GM18870 (cell line): ENCODE data around the gene MAST4.
"Not testable (repeated sequence)": the region's sequence is repeated elsewhere in the genome, so short reads cannot be mapped to it uniquely, and the experiment has no call there.

ENCODE experiments used
- ATAC-seq: cut with Tn5 transposase; IDR thresholded peaks from one replicate; pipeline ENCODE4 v1.9.1; 2021; ENCODE audit warnings: moderate library complexity; ENCODE audit not compliant: unreplicated experiment

Gene MAST4

DNA sequence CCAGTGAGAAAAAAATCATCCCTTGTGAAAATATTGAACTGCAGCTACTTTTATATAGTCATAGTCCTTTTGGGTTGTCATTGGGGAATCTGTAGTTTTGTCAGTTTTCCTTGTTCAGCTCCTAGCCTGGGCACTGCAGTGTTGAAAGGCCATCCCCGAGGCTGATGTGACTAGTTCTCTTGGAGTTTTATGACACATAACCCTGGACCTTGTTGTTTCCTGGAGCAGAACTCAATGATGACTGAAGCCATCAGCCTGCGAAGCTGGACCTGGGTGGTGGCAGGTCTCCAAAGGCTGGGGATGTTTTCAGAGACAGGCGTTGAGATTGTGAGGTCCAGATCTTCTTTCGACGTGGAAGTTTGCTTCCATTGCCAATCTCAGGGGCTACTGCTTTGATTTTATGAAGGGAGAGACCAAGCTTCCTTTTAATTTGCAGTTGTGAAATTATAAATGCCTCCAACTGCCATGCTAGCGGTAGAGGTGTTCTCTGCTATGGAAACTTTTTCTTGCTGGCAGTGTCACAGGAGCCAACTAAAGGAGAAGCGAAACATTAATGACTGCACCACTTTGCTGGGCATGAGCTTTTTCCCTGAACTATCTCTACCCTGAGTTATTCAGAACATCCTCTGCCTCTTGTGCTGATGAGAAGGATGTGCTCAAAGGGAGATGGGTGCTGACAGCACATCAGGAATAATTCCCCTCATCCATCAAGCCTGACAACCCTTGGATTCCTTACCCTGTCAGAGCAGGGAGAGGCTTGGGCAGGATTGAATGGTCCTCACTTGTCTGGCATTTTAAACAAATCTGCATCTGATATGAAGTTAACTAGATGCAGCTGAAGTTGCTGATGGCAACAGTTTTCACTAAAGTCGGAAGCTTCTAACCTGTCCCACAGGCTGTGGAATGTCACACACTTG, 209.6 kb downstream of the MAST4 start:
- ATAC-seq: no peak

DNA sequence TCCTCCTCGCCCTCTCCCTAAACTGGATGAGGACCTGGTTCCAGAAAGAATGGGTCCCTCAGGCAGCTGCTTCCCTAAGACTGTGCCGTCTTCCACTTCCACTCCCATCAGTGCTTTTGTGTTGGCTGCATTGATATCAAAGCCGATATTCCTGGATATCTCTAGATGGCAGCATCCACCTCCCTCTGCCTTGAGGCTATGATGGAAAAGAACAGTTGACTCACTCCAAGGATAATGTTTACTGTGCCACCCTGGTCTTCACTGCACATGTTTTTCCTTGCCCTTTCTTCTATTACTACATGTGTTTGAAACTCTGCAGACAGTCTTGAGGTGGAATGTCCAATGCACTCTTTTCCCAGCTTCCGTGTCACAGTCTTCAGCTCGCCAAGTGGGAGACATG, 211.6 kb downstream of the MAST4 start:
- no peak for ATAC-seq

DNA sequence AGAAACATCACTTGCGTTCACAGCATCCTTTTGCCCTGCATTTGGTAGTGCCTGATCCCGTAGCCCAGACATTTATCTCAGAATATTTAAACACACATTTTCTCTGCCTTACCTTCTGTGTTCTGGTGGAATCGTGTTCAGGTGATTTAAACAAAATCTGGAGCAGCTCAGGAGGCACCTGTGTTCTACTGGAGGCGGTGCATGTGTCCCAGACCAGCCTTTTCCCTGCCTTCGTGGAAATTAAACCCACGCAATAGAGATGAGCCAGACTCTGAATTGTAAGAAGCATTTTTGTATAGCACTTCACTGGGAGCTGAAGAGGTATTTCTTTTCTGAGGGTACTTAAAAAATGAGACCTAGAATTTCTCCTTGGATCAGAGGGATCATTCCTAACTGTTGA, 212.5 kb downstream of the MAST4 start:
- no peak for ATAC-seq

DNA sequence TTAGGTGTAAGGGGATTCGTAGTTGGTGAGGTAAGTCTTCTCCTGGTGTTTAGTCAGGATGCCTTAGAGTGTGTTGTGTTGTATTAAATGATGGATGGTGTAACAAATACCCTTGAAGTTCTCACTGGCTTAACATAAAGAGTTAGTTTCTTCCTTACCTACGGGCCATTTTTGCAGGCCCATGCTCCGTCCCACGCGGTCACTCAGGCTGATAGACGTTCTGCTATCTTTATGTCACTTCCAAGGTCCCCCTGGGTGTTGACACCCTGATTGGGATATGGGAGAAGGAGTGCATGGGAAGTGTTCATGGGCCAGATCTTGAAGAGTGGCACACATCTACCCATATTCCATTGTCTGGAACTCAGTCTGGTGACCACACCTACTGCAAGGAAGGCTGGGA, 214.0 kb downstream of the MAST4 start:
- ATAC-seq: no peak

DNA sequence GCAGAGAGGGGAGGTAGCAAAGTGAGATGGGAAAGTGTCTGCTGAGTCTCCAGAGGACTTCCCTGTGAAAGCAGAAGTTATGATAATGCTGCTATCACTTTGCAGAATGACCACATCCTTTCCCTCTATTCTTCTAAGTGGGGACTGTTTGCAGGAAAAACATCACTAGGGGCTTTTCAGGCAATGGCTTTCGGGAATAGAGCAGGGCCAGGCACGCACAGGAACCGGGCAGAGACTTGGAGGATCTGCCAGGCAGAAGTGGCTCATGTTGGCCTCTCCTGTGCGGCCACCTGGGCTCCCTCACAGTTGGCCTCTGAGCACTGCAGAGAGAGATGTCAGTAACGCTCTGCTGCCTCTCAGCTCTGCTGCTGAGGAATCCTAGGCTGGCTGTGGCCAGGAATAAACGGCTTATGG, 214.7 kb downstream of the MAST4 start:
- ATAC-seq: no peak

DNA sequence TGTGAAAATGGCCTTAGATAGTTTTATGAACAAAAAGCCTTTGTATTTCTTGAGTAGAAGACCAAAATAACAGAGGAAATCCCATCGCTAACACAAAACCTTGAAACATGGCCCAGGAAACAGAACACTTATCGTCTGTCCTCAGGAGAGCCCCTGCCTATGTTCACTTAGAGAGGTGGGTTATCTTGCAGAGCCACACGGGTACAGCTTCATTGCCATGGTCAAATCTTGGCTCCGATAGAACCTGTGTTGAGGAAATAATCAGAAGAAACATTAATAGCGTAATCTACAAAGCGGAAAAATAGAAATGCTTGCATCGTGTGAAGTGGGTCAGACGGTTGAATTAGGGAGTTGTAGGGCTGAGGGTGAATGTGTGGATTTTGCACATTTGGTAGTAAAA, 216.1 kb downstream of the MAST4 start:
- no peak for ATAC-seq

DNA sequence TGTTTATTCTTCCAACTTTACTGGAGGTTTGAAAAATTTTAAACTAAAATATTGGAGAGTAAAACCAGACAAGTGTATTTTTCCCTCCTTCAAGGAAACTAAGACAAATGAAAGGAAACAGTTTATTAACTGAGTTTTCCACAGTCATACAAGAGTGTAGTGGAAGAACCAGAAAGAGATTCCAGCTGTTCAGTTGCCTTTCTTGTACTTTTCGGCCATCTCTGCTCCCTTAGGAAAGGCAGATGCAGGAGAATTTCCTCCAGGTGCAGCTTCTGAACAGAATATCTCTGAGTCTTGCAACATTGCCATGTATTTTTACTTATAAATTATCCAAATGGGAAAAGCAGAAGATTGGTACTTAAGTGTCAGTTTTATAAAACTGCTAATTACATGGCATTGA, 217.1 kb downstream of the MAST4 start:
- no peak for ATAC-seq

DNA sequence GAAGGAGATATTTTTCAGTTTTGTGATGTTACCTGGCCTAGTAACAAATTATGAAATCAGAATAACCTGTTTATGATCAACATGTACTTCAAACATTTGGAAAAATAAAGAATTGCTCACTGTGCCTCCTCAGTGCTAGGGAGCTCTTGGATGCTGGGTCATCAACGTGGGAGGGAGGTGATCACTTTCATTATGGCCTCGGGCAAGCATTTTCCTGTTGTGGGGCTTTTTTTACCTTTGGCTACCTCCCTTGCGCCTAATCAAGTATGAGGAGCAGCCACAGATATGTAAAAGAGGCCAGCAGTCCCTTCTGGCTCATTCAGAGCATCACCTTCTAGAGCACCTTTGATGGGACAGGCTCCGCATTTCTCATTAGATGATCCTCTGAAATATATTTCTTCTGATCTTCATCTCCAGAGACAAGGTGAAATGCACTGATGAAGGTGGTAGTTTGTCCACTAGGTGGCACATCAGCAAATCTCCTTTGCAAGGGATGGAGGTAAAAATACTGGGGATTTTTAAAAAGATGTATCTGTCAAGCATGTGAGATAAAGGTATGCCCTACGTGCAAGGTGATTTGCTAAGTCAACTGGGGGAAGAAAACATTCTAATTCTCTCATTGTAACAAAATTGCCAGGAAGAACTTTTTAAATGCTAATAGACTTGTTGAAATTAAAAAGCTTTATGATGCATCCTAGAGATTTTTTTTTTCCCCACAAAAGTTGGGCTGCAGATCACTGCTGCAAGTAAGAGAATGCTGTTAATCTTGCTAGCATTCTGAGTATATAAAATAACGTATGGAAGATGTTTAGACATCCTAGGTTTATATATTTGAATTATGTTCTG, 218.2 kb downstream of the MAST4 start:
- ATAC-seq: peak; percentile 50

DNA sequence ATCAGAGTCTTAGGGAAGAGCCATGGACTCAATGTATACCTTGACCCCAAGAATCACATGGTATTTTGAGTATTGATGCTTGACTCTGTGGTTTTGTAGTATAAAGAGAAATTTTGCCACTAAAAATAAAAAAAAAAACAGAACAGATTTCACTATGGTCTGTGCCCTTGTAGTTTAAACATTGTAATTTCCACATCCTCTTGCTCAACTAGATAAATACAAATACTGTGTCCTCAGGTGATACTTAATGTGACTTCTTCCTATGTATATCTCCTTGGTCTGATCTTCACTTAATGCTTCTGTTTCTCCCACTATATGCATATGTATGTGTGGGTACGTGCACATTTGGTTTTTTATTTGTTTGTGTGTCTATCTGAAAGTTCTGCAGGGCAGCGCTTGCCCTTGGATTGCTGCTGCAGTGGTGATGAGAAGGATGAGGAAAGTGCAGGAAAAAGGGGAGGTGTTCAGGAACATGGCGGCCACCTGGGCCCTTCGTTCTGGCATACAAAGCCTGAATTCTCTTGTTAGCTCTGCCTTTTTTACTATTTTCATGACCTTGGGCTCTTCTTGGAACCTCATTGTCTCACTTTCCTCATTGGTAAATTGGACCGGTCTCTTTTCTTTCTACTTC, 222.2 kb downstream of the MAST4 start:
- no peak for ATAC-seq

DNA sequence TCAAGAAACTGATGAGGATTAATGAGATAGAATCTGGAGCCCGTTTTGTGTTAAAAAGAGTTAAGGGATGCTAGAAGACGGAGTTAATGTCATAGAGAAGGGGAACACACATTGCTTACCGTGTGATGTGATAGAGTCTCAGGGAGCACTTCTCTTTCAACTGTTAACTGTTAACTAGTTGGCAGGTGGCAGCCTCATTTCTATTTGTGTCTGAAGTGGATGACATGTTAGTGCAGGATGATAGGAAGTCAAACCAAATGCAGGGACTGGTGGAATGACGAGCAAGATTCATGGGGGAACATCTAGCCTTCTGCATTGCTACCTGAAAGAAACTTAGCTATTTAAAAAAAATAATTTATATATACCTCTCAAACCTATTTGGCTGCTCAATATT, 222.7 kb downstream of the MAST4 start:
- ATAC-seq: no peak

DNA sequence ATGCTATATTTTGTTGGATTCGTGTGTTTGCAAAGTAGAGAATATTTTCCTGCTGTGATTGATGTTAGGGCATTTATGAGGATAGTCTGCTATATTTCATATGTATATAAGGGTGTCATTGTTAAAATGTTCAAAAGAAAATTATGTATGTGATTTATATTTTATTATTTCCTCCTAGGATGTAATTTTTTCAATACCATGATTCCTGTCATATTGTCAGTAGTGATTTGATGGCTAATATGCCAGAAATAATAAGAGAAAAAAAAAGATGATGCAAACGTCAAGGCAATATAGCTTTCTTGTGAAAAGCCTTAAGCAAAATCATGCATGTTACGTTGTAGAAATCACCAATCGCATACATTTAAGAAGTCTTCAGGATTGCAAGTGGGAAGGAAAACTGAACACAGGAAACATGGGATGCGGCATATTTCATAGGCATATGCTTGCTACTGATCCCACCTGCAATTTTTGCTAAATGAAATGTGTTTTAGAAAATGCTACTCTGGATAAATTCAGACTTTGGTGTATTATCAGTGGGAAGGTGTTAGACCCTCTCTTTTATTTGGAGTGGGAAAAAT, 224.5 kb downstream of the MAST4 start:
- ATAC-seq: no peak

DNA sequence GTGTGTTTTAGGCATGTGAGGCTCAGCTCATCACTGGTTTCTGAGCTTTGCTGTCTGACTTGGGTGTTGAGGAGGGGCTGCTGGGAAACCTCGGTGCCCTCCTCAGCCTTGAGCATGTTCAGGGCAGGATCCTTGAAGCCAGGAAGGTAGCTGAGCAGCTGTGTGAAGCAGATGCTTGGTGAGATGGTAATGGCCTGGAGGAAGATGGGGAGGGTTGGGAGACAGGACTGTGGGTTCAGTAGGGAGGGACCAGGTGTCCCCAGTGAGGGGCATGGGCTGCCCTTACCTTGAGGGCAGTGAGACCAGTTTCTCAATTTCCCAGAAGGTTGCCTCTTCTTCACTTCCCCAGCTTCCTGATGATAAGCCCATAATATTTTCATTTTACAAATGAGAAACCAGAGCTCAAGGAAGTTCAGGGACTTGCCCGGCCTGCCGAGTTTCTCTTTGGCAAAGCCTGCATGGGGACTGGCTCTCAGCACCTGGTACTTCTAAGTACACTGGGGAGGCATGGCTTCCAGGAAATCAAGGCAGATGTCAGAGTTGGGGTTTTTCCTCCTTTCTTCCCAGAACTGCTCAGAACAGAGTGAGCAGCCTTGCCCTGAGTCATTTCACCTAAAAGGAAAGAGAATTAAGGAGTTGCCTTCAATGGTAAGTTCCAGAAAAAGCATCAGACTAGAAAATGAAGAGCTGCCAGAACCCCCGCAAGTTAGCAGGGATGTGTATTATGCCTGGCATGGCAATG, 225.7 kb downstream of the MAST4 start:
- no peak for ATAC-seq

DNA sequence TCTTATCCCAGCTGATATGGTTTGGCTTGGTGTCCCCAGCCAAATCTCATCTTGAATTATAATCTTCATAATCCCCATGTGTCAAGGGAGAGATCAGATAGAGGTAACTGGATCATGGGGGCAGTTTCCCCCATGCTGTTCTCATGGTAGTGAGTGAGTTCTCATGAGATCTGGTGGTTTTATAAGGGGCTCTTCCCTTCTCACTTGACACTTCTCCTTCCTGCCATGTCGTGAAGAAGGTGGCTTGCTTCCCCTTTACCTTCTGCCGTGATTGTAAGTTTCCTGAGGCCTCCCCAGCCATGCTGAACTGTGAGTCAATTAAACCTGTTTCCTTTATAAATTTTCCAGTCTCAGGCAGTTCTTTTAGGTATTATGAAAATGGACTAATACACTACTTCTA, 226.7 kb downstream of the MAST4 start:
- not testable (repeated sequence) for ATAC-seq

DNA sequence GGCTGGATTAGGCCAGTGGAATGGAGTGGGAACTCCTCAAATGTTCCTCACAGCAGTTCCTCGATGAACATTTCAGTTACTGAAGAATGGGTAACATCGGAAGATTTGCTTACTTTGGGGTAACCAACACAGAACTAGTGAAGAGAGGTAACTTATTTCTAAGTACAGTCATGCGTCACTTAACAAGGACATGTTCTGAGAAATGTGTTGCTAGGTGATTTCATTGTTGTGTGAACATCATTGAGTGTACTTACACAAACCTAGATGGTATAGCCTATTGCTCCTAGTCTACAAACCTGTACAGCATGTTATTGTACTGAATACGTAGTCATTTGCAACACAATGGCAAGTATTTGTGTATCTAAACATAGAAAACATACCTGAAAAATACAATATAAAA, 228.3 kb downstream of the MAST4 start:
- no peak for ATAC-seq

DNA sequence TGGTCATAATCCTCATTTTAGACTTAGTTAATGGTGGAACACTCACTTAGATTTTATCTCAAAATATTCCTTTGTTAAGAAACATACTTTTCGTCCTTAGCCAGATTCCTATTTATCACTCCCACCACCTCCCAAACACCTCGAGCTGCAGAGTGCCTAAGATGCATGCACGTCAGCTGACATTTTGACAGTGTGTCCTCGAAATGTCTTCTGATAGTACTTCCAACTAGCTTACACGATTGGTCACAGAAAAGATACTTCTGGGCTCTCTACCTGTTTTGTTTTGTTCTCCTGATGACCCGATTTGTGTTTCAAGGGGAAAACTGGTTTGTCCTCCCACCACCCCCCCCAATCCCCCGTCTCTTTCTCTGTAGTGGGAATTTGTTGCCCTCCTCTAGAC, 230.1 kb downstream of the MAST4 start:
- no peak for ATAC-seq

DNA sequence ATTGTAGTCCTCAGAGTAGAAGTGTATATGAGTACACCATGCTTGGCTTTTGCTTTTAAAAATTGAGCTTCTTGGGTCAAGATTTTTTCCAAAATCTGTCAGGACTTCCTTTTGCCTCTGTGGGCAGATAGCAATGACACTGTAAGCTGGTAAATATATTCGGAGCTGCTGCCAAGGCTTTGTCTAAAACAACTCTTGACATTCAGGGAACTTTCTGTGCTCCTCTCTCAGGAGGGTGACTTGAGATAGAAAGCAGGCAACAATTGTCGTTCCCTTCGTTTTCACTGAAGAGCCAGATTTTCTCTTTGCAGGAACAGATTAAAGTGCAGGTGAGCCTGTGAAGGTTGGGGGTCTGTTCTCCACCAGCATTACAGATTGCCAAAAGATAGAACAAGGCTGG, 230.5 kb downstream of the MAST4 start:
- no peak for ATAC-seq

DNA sequence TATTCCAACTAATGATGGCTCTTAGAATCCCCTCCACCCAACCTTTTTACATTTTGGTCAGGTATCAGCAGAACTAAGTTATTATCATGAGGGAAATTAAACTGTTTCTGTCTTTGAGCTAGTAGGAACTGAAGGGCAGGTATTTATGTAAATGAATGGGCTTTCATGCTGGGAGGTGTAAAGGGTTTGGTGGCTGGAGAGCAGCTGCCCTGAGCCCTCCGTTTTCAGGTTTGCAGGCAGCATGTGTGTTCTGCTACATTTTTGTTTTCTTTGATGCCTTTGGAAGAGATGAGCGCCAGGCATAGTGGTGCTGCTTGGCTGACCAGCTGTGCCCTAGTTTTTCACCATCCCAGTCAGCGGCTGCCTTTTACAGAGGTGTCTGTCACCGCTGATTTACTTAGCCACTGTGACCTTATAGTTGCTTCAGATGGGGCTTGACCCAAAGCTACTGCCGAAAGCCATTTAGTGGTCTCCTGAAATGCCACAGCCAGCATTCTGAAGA, 231.9 kb downstream of the MAST4 start:
- ATAC-seq: no peak

DNA sequence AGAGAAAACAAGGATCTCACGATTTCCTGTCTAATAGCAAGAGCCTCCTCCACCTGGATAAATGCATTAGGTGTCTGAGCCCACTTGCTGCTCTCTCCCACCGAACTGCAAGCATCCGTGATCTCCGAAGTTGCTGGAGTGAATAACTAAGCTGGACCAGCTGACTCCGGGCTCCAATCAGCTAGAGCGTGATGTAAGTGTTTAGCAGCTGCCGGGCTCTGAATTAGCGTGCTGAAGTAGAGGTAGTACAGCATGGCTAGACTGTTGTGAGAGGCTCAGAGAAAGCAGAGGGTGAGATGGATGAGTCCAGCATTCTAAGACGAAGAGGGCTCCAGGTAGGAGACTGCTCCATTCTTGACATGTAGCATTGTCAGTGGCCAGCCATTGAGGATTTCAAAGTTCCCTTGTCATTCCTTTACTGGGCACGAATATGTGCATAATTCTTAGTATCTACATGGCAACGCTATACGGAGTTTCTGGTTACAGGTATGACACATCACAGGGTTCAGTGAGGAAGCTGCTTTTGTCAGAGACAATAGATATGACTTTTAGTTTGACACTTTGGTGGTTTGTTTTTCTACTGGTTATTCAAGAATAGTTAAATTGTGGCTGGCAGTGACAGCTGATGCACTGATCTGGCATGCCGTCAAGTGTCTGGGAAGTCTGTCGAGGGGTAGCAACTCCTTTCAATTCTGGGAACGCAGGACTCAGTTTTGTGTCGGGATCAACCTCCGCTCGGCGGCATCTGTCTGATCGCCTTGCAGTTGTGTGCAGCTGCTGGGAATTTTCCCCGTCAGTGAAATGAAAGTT, 232.6 kb downstream of the MAST4 start:
- peak; percentile 66 for ATAC-seq

DNA sequence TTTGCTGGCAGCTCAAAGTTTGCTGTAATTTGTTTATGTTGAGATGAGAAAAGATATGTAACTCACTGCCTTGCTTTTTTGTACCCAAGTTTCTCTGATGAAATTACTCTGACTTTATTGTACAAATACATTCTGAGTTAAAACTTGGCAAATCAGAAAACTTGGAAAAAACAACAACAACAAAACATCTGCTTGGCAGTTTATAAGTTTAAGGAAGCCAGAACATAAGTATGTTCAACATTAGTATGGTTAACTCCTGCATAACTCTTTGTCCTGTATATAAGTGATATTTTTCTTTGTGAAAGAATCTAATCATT, 233.1 kb downstream of the MAST4 start:
- no peak for ATAC-seq

DNA sequence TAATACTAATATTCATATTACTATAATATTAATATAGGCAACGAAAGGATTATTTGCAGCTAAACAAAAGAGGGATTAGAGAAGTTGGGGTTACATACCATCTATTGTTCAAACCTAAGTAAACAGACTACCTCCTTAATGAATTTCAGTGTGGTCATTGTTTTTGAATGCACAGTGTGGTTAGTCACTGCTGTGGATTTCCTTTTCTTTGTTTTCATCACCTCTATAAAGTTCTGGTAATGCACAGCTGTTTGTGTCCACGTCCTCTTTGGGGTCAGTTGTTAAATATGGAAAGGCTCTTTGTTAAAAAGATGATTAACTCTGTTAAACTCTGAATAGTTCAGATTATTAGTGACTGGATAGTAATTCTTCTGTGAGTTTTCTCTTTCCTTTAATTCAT, 233.6 kb downstream of the MAST4 start:
- ATAC-seq: no peak
